HepG2 (cell line): ENCODE measurements around the gene EIF5. TPM values are rescaled to one million over a fixed set of nuclear protein-coding genes. Genes with fewer than 3 reads are reported as not detected.
A peak's percentile ranks its signal among the peaks of the same experiment; 100 is the strongest.

Experiments
- AGO1 ChIP-seq: fragments of 200-400 bp; formaldehyde crosslinking; IDR thresholded peaks from 2 replicates; pipeline ENCODE4 v1.6.1; 2017; ENCODE audit warnings: mild to moderate bottlenecking, low read depth, low read length, moderate library complexity; ENCODE audit not compliant: poor library complexity, severe bottlenecking
- AKAP8 ChIP-seq: sonication (generic); formaldehyde crosslinking; IDR thresholded peaks from 2 replicates; pipeline ENCODE4 v1.5.1; 2020; ENCODE audit warnings: mild to moderate bottlenecking, missing genetic modification reagents
- CBX5 ChIP-seq: sonication (generic); formaldehyde crosslinking; IDR thresholded peaks from 2 replicates; pipeline ENCODE4 v1.4.0; 2020; ENCODE audit warnings: missing genetic modification reagents, borderline replicate concordance
- CEBPB ChIP-seq: IDR thresholded peaks from 2 replicates; pipeline ENCODE4 v1.6.1; 2011; ENCODE audit warnings: low read depth, low read length, improper control_type of control experiment, borderline replicate concordance
- ETS1 ChIP-seq: sonication (generic); formaldehyde crosslinking; IDR thresholded peaks from 2 replicates; pipeline ENCODE4 v1.4.0; 2020; ENCODE audit warnings: missing genetic modification reagents
- PREB ChIP-seq: sonication (generic); formaldehyde crosslinking; IDR thresholded peaks from 2 replicates; pipeline ENCODE4 v1.4.0; 2020; ENCODE audit warnings: missing genetic modification reagents
- THAP11 ChIP-seq: IDR thresholded peaks from 2 replicates; pipeline ENCODE4 v1.6.1; 2016; ENCODE audit warnings: missing biosample characterization, missing genetic modification reagents
- ZBED4 ChIP-seq: sonication (generic); formaldehyde crosslinking; IDR thresholded peaks from 2 replicates; pipeline ENCODE4 v1.4.0; 2020; ENCODE audit warnings: missing genetic modification reagents, borderline replicate concordance
- ZBTB20 ChIP-seq: sonication (generic); formaldehyde crosslinking; IDR thresholded peaks from 2 replicates; pipeline ENCODE4 v1.8.1; 2023; ENCODE audit warnings: missing genetic modification reagents, low read depth, mild to moderate bottlenecking, borderline replicate concordance
- ZBTB3 ChIP-seq: sonication (generic); formaldehyde crosslinking; IDR thresholded peaks from 2 replicates; pipeline ENCODE4 v1.4.0; 2020; ENCODE audit warnings: low read depth, mild to moderate bottlenecking, moderate library complexity, missing genetic modification reagents, borderline replicate concordance
- ZNF18 ChIP-seq: sonication (generic); formaldehyde crosslinking; IDR thresholded peaks from 2 replicates; pipeline ENCODE4 v1.8.0; 2022; ENCODE audit warnings: mild to moderate bottlenecking, missing genetic modification reagents; ENCODE audit not compliant: insufficient replicate concordance
- ZNF431 ChIP-seq: sonication (generic); formaldehyde crosslinking; IDR thresholded peaks from 2 replicates; pipeline ENCODE4 v1.9.0; 2022; ENCODE audit warnings: missing genetic modification reagents, low read depth, mild to moderate bottlenecking, borderline replicate concordance
- ZNF564 ChIP-seq: sonication (generic); formaldehyde crosslinking; IDR thresholded peaks from 2 replicates; pipeline ENCODE4 v1.8.1; 2023; ENCODE audit warnings: mild to moderate bottlenecking, missing genetic modification reagents
- ZNF644 ChIP-seq: IDR thresholded peaks from 2 replicates; pipeline ENCODE4 v1.6.1; 2016; ENCODE audit warnings: low read depth
- ZNF691 ChIP-seq: sonication (generic); formaldehyde crosslinking; IDR thresholded peaks from 2 replicates; pipeline ENCODE4 v1.4.0; 2020; ENCODE audit warnings: missing genetic modification reagents, low read depth, mild to moderate bottlenecking, borderline replicate concordance
- polyA plus RNA-seq, 8 experiments: library from polyadenylated mRNA; depleted of rRNA in 3 of 8; stranded (reverse) in 7 of 8; unstranded in 1 of 8; fragments of >200 nt; fragmentation: Illumina TruSeq in 4 of 8; extraction: Trizol in 4 of 8; gene quantifications; 2 replicates each; pipeline versions ENCODE4 v1.2.1 to v1.2.3, GENCODE V29; 2011 to 2016; ENCODE audit warnings: low read depth in 4 of 8, missing spikeins in 1 of 8, mixed read lengths in 1 of 8; ENCODE audit not compliant: insufficient read depth in 1 of 8
- total RNA-seq, 5 experiments: library from RNA; depleted of rRNA; stranded (reverse); fragments of >200 nt; fragmentation: Illumina TruSeq; extraction: Trizol; gene quantifications; 2 replicates each; pipeline ENCODE4 v1.2.3, GENCODE V29; 2016; ENCODE audit warnings: low read depth in 1 of 5
- TF ChIP-seq, protein P1 (sequence below): sonication (generic); formaldehyde crosslinking; conservative IDR thresholded peaks from 2 replicates; pipeline ENCODE4 v1.8.1; 2023; ENCODE audit warnings: missing genetic modification reagents
- TF ChIP-seq, protein P2 (sequence below): sonication (generic); formaldehyde crosslinking; IDR thresholded peaks from 2 replicates; pipeline ENCODE4 v1.5.0; 2020; ENCODE audit warnings: mild to moderate bottlenecking, missing genetic modification reagents

EIF5 gene
- total and polyA plus RNA-seq, 2 of the 13 experiments (the other 11 are each of a cell fraction or from before 2014, with no cell fraction given): 189 to 281 TPM

DNA sequence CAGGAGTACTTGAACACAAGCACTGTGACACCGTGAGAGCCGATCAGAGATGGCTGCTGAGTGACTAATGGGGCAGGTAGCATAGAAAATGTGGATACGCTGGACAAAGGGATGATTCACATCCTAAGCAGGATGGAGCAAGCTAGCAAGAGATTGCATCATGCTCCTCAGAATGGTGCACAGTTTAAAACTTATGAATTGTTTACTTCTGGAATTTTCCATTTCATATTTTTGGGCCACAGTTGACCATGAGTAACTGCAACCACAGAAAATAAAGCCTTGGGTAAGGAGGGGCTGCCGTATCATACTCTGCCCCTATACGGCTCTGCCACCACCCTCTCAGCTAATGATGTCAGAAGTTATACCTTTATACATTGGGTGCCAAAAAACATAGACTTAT is 27.8 kb downstream of the EIF5 start (continued):
- TF ChIP-seq CBX5 (CRISPR knock-in tag) (peak; percentile 43; the same call in 1 of the 2 replicates), ZBTB3 (CRISPR knock-in tag) (no peak), AKAP8 (CRISPR knock-in tag) (no peak), PREB (CRISPR knock-in tag) (no peak), ZBTB20 (CRISPR knock-in tag) (no peak), ZNF18 (CRISPR knock-in tag) (no peak), CEBPB (peak; percentile 98), ZNF431 (no peak), ZNF644 (CRISPR knock-in tag) (0 out of 2 replicates have a peak, but pooled peaks have one; percentile 13), THAP11 (CRISPR knock-in tag) (peak; percentile 64), ZBED4 (CRISPR knock-in tag) (no peak), ETS1 (no peak), AGO1 (no peak), ZNF564 (no peak), ZNF691 (CRISPR knock-in tag) (no peak)
- TF ChIP-seq, protein P1, sequence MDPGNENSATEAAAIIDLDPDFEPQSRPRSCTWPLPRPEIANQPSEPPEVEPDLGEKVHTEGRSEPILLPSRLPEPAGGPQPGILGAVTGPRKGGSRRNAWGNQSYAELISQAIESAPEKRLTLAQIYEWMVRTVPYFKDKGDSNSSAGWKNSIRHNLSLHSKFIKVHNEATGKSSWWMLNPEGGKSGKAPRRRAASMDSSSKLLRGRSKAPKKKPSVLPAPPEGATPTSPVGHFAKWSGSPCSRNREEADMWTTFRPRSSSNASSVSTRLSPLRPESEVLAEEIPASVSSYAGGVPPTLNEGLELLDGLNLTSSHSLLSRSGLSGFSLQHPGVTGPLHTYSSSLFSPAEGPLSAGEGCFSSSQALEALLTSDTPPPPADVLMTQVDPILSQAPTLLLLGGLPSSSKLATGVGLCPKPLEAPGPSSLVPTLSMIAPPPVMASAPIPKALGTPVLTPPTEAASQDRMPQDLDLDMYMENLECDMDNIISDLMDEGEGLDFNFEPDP (CRISPR knock-in tag): no peak
- TF ChIP-seq, protein P2, sequence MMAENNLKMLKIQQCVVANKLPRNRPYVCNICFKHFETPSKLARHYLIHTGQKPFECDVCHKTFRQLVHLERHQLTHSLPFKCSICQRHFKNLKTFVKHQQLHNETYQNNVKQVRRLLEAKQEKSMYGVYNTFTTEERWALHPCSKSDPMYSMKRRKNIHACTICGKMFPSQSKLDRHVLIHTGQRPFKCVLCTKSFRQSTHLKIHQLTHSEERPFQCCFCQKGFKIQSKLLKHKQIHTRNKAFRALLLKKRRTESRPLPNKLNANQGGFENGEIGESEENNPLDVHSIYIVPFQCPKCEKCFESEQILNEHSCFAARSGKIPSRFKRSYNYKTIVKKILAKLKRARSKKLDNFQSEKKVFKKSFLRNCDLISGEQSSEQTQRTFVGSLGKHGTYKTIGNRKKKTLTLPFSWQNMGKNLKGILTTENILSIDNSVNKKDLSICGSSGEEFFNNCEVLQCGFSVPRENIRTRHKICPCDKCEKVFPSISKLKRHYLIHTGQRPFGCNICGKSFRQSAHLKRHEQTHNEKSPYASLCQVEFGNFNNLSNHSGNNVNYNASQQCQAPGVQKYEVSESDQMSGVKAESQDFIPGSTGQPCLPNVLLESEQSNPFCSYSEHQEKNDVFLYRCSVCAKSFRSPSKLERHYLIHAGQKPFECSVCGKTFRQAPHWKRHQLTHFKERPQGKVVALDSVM (CRISPR knock-in tag): no peak
